B cell (primary cell): ENCODE results near the gene OR4N2. TPM values are rescaled to one million over a fixed set of nuclear protein-coding genes. Genes with fewer than 3 reads are reported as not detected.
"Not testable (repeated sequence)": the region's sequence is repeated elsewhere in the genome, so short reads cannot be mapped to it uniquely, and the experiment has no call there.

Experiments used
- ATAC-seq: fragments of 200-7000 bp; cut with Tn5 transposase; one replicate; pipeline ENCODE4 v1.10.0; 2021; ENCODE audit warnings: low read depth, mild to moderate bottlenecking, moderate number of reproducible peaks, moderate library complexity
- CTCF ChIA-PET: fragments of 350-600 bp; sonication (Branson Sonifier 250); formaldehyde crosslinking; loops from one replicate; lab custom pipeline; 2021; ENCODE audit warnings: antibody characterized with exemption, inconsistent platforms; lab: Charles Lee
- POLR2A ChIA-PET: fragments of 350-600 bp; sonication (Branson Sonifier 250); formaldehyde crosslinking; loops from one replicate; lab custom pipeline; 2021; ENCODE audit warnings: antibody characterized with exemption; lab: Charles Lee
- DNase-seq: peaks from one replicate; pipeline ENCODE4 v3.0.0; 2013
- H2AFZ ChIP-seq: 2 replicates; pipeline ENCODE4 v1.6.1; 2012; ENCODE audit warnings: mild to moderate bottlenecking, low read depth, low read length; ENCODE audit not compliant: insufficient read depth, poor library complexity, severe bottlenecking
- H3K27ac ChIP-seq, 2 donors: 1 replicate in 1 of 2; 2 replicates in 1 of 2; pipeline ENCODE4 v1.5.1; 2012 to 2013; ENCODE audit warnings: low read length in 2 of 2, mild to moderate bottlenecking in 2 of 2, moderate library complexity in 1 of 2
- H3K27me3 ChIP-seq, 4 experiments: fragments of 200-600 bp in 1 of 4; sonication (generic) in 1 of 4; replicated peaks in 1 of 4; 1 replicate in 2 of 4; 2 replicates in 2 of 4; pipeline versions ENCODE4 v1.6.1 to v1.7.0; 2013 to 2016; ENCODE audit warnings: low read length in 3 of 4, mild to moderate bottlenecking in 2 of 4, mixed read lengths in 1 of 4, moderate library complexity in 1 of 4; ENCODE audit not compliant: insufficient read depth in 4 of 4, control insufficient read depth in 3 of 4; ENCODE audit errors: control extremely low read depth in 1 of 4
- H3K36me3 ChIP-seq, 2 experiments: replicated peaks in 1 of 2; 1 replicate in 1 of 2; 2 replicates in 1 of 2; pipeline versions ENCODE4 v1.6.1 to v1.7.1; 2013; ENCODE audit warnings: low read length in 1 of 2; ENCODE audit not compliant: insufficient read depth in 2 of 2, control insufficient read depth in 1 of 2; ENCODE audit errors: control extremely low read depth in 1 of 2, extremely low read depth in 1 of 2
- H3K4me1 ChIP-seq, 2 donors: fragments of 200-600 bp in 1 of 2; sonication (generic) in 1 of 2; 1 replicate in 1 of 2; 2 replicates in 1 of 2; pipeline versions ENCODE4 v1.5.1 to v1.6.1; 2013 to 2017; ENCODE audit warnings: low read length in 2 of 2; ENCODE audit not compliant: control insufficient read depth in 2 of 2, insufficient read depth in 2 of 2
- H3K4me2 ChIP-seq: replicated peaks from 2 replicates; pipeline ENCODE3; 2012; ENCODE audit warnings: mild to moderate bottlenecking, low read depth, low read length; ENCODE audit not compliant: poor library complexity, severe bottlenecking
- H3K4me3 ChIP-seq, 5 experiments: fragments of 200-600 bp in 1 of 5; sonication (generic) in 1 of 5; 1 replicate in 3 of 5; 2 replicates in 2 of 5; pipeline versions ENCODE4 v1.5.1 to v1.7.0; 2011 to 2016; ENCODE audit warnings: low read length in 4 of 5, mild to moderate bottlenecking in 4 of 5, low read depth in 2 of 5, control low read depth in 1 of 5, moderate library complexity in 1 of 5; ENCODE audit not compliant: insufficient read depth in 1 of 5; ENCODE audit errors: control extremely low read depth in 1 of 5, extremely low read depth in 1 of 5
- H3K79me2 ChIP-seq: fragments of 200-600 bp; sonication (generic); one replicate; pipeline ENCODE4 v1.6.0; 2016; ENCODE audit warnings: low read length; ENCODE audit not compliant: control insufficient read depth, insufficient read depth
- H3K9ac ChIP-seq: fragments of 200-600 bp; sonication (generic); 2 replicates; pipeline ENCODE4 v1.6.1; 2017; ENCODE audit warnings: mild to moderate bottlenecking, low read length, moderate library complexity
- H3K9me3 ChIP-seq, 3 donors: one replicate each; pipeline versions ENCODE4 v1.6.1 to v1.7.1; 2013; ENCODE audit warnings: low read length in 2 of 3; ENCODE audit not compliant: control insufficient read depth in 2 of 3, insufficient read depth in 1 of 3; ENCODE audit errors: control extremely low read depth in 1 of 3
- H4K20me1 ChIP-seq: 2 replicates; pipeline ENCODE4 v1.6.0; 2012; ENCODE audit warnings: mild to moderate bottlenecking, low read length; ENCODE audit not compliant: insufficient read depth, control insufficient read depth, poor library complexity, severe bottlenecking
- H3K27ac Mint-ChIP-seq: one replicate; pipeline ENCODE4 v1.8.0; 2021; ENCODE audit warnings: mixed read lengths
- H3K27me3 Mint-ChIP-seq: one replicate; pipeline ENCODE4 v1.8.0; 2021; ENCODE audit warnings: mixed read lengths
- H3K4me1 Mint-ChIP-seq: one replicate; pipeline ENCODE4 v1.8.0; 2021; ENCODE audit warnings: mixed read lengths
- H3K4me3 Mint-ChIP-seq: one replicate; pipeline ENCODE4 v1.8.0; 2021; ENCODE audit warnings: mixed read lengths
- H3K9me3 Mint-ChIP-seq: one replicate; pipeline ENCODE4 v1.8.0; 2022; ENCODE audit warnings: mixed read lengths; ENCODE audit not compliant: insufficient read depth
- WGBS: methylation state at CpG from one replicate; pipeline ENCODE4 v1.1.5; 2013; ENCODE audit warnings: missing lambda C conversion rate; ENCODE audit not compliant: insufficient coverage; 5-methylcytosine and 5-hydroxymethylcytosine counted together
- intact Hi-C: fragments of 100-400 bp; cut with micrococcal nuclease; formaldehyde crosslinking; loops from one replicate; pipeline ENCODE4 v1.10.0; 2022
- polyA plus RNA-seq: library from polyadenylated mRNA; depleted of rRNA; stranded (reverse); fragments of >200 nt; gene quantifications from 2 replicates; pipeline ENCODE4 v1.2.3, GENCODE V29; 2012
- total RNA-seq, 2 donors: library from RNA; stranded (reverse); fragments of 120-200 nt in 1 of 2; gene quantifications; 1 replicate in 1 of 2; 2 replicates in 1 of 2; pipeline versions ENCODE4 v1.2.3 to v1.2.4, GENCODE V29; 2013 to 2022

The OR4N2 gene
- total and polyA plus RNA-seq, 2 donors (not counting 1 experiment from before 2014, with no cell fraction given) = not detected

- DNase-seq, POLR2A ChIA-PET, H3K9me3 ChIP-seq, H3K79me2 ChIP-seq, H4K20me1 ChIP-seq, H3K4me1 Mint-ChIP-seq, H3K27ac Mint-ChIP-seq, H3K27me3 ChIP-seq, H3K4me3 ChIP-seq, intact Hi-C loops, H3K4me3 Mint-ChIP-seq, H3K9ac ChIP-seq, CTCF ChIA-PET, ATAC-seq, H3K4me1 ChIP-seq, H3K4me2 ChIP-seq, H3K36me3 ChIP-seq, H3K27me3 Mint-ChIP-seq, H2AFZ ChIP-seq, H3K27ac ChIP-seq, H3K9me3 Mint-ChIP-seq: not testable (repeated sequence)
- 72% methylated on average over 7 of the region's 7 CpGs for WGBS
Measured at GRCh38 chr14:19788150-19788549, 15.4 kb upstream of the OR4N2 start.

- intact Hi-C loops, H3K27me3 ChIP-seq, H3K4me3 Mint-ChIP-seq, ATAC-seq, H3K4me1 ChIP-seq, H3K27ac ChIP-seq, H3K27ac Mint-ChIP-seq, POLR2A ChIA-PET, H3K9me3 Mint-ChIP-seq, H4K20me1 ChIP-seq, H3K36me3 ChIP-seq, DNase-seq, H3K79me2 ChIP-seq, H2AFZ ChIP-seq, H3K4me3 ChIP-seq, H3K4me2 ChIP-seq, CTCF ChIA-PET, H3K4me1 Mint-ChIP-seq, H3K9ac ChIP-seq, H3K27me3 Mint-ChIP-seq: not testable (repeated sequence)
- peaks cover 0 to 16% (median 3%) of the 10 kb centered on the region in 3 donors for H3K9me3 ChIP-seq
- WGBS = 70% methylated on average over 5 of the region's 10 CpGs
Measured at GRCh38 chr14:19796520-19797108, 7.0 kb upstream of the OR4N2 start.
